ENCODE measurements around the gene IGF2R.

Gene IGF2R

GRCh38 chr6:160027076-160027475 lies 58.2 kb downstream of the IGF2R start:
- no peak for DNase-seq (ENCODE audit: low read depth)

GRCh38 chr6:160027931-160028330 lies 59.0 kb downstream of the IGF2R start:
- no peak for DNase-seq (ENCODE audit: low read depth)

GRCh38 chr6:160028487-160029275 lies 59.8 kb downstream of the IGF2R start:
- DNase-seq (ENCODE audit: low read depth): no peak

- no peak for DNase-seq (ENCODE audit: low read depth)
These were observed 60.6 kb downstream of the IGF2R start for GRCh38 chr6:160029525-160029924.

- DNase-seq (ENCODE audit: low read depth): no peak
These were observed 61.2 kb downstream of the IGF2R start for GRCh38 chr6:160030103-160030502.

DNA sequence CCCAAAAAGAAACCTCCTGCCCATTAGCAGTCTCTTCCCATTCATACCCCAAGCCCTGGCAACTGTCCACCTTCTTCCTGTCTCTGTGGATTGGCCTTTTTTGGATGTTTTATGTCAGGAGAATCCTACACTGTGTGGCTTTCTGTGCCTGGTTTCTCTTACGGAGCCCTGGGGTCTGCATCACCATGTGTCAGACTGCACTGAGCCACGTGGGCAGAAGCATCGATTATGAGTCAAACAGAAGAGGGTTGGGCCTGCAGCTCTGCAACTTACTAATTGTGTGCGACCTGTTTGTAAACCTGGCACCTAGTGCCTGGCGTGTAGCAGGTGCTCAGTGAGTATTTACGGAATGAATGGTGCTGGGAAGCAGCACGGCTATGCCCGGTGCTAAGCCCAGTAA lies 62.6 kb downstream of the IGF2R start:
- no peak for DNase-seq (ENCODE audit: low read depth)

GRCh38 chr6:160031871-160032270 lies 63.0 kb downstream of the IGF2R start:
- no peak for DNase-seq (ENCODE audit: low read depth)

GRCh38 chr6:160032538-160032937 lies 63.7 kb downstream of the IGF2R start:
- no peak for DNase-seq (ENCODE audit: low read depth)

DNA sequence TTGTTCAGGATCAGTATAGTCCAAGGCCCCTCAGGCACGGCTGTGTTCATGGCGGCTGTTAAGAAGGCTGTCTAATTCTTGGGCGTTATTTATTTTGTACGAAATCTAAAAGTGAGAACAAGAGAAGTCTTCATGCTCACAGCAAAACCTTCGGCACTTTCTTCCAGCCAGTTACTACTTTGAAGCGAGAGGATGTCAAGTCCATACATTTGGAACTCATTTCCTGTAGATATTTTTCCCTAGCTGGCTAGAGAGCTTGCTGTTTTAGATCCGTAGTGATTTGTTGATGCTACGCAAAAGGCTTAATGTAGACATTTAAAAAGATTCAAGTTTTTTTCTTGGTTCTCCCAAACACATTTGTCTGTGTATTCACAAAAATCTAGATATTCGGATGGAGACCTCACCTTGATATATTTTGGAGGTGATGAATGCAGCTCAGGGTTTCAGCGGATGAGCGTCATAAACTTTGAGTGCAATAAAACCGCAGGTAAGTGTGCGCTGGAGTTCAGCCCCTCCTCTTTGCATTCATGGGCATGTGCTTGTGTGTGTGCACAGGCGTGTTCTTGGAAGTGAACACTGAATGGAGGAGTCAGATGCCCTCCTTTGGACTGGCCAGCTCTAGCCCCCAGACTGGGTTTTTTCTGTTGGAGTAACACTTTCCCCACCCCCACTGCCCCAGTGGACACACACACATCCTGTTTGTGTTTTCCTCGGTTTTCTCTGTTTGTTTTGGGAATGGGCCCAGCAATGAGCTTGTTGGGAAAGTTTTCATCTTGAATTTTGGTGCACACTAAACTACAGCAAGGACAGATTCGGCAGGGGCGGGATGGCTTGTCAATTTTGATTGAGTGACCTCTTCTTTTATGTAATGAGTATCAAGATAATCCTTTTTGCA lies 65.4 kb downstream of the IGF2R start:
- no peak for DNase-seq (ENCODE audit: low read depth)

DNA sequence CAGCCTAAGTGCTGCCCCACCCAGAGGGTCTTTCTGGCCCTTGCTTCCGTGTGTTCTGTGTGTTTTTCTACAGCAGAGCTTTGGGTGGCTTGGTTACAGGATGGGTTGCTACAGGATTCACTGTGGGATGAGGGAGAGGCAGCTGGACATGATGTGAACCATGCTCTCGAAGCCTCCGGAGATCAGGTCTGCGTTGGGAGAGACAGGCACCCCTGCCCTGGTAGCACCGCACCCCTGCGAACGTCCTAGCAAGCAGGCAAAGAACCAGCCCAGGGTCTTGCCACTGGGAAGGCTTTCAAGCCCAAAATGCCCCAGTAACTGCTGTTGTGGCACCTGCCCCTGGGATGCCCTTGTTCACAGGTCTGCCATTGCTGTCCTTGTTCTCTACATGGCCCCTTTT lies 66.4 kb downstream of the IGF2R start:
- DNase-seq (ENCODE audit: low read depth): no peak

- DNase-seq (ENCODE audit: low read depth): no peak
These were observed 66.9 kb downstream of the IGF2R start for GRCh38 chr6:160035693-160036330.

DNA sequence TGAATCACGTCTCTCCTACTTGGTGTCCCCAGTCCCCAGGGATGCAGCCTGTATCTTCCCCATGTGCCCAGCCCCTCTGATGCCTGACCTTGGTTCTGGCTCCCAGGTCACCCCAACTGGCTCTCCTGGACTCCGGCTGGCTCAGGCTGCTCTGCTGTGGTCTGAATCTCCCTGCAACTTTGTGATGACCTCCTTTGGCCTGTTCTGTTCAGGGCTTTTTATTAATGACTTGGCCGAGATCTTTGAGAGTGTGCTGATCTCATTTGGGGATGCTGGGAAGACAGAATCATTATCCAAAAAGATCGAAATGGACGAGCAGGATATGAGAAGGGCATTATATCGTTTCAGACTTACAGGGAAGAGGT lies 67.4 kb downstream of the IGF2R start:
- no peak for DNase-seq (ENCODE audit: low read depth)

GRCh38 chr6:160036790-160037206 lies 67.9 kb downstream of the IGF2R start:
- DNase-seq (ENCODE audit: low read depth): no peak

DNA sequence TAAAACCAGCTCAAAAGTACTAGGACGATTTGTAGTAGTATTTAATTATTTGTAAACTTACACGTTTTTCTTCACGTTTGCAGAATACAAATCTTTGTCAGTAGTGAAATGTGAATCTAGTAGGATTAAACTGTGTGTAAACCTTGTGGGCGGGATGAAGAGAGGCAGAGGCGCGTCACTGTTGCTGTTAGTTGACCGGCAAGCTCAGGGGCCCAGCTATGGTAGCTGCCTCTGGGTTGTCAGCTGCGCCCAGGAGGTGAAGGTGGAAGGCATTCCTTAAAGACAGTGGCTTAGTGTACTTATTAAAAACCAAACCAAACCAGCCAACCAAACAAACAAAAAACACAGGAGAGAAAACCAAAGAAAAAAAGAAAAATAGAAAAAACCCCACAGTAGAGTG lies 69.6 kb downstream of the IGF2R start:
- no peak for DNase-seq (ENCODE audit: low read depth)

GRCh38 chr6:160039441-160039840 lies 70.6 kb downstream of the IGF2R start:
- no peak for DNase-seq (ENCODE audit: low read depth)

- no peak for DNase-seq (ENCODE audit: low read depth)
These were observed 71.2 kb downstream of the IGF2R start for GRCh38 chr6:160040055-160040454.

DNA sequence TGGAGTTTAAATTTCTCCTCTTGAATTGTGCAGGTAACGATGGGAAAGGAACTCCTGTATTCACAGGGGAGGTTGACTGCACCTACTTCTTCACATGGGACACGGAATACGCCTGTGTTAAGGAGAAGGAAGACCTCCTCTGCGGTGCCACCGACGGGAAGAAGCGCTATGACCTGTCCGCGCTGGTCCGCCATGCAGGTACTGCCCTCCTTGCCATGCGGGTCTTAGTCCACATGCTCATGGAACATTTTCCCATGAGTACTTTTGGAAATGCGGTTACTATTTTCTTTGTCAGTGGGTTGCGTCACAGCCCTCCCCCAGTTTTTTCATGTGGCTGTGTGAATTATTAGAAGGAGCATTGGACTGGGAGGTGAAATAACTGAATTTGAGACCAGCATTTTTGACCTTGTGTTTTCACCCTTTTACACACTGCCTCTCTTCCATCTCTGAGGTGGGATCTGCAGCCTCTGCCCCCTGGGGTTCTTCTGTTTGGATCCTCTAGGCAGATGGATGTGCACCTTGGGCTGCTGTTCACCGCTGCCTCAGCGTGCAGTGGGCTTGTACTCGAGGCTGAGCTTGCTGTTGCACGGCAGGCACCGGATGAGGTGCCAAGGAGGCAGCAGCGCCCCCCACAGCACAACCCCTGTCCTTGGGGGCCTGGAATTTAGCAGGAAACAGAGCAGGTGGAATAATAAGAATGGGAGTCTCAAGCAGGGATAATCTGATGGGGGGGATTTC lies 71.8 kb downstream of the IGF2R start:
- no peak for DNase-seq (ENCODE audit: low read depth)

- DNase-seq (ENCODE audit: low read depth): no peak
These were observed 72.7 kb downstream of the IGF2R start for GRCh38 chr6:160041608-160042007.

GRCh38 chr6:160042014-160042773 lies 73.3 kb downstream of the IGF2R start:
- DNase-seq (ENCODE audit: low read depth): no peak

- no peak for DNase-seq (ENCODE audit: low read depth)
These were observed 74.0 kb downstream of the IGF2R start for GRCh38 chr6:160042788-160043301.

GRCh38 chr6:160043784-160044183 lies 74.9 kb downstream of the IGF2R start:
- DNase-seq (ENCODE audit: low read depth): no peak
